ENCODE data around the gene TSEN2. TPM values are rescaled to one million over a fixed set of nuclear protein-coding genes. Genes with fewer than 3 reads are reported as not detected.

The TSEN2 gene
- total and polyA plus RNA-seq, 2 of the 13 experiments (the other 11 are each of a cell fraction or from before 2014, with no cell fraction given), result 11.0 to 17.3 TPM

DNA sequence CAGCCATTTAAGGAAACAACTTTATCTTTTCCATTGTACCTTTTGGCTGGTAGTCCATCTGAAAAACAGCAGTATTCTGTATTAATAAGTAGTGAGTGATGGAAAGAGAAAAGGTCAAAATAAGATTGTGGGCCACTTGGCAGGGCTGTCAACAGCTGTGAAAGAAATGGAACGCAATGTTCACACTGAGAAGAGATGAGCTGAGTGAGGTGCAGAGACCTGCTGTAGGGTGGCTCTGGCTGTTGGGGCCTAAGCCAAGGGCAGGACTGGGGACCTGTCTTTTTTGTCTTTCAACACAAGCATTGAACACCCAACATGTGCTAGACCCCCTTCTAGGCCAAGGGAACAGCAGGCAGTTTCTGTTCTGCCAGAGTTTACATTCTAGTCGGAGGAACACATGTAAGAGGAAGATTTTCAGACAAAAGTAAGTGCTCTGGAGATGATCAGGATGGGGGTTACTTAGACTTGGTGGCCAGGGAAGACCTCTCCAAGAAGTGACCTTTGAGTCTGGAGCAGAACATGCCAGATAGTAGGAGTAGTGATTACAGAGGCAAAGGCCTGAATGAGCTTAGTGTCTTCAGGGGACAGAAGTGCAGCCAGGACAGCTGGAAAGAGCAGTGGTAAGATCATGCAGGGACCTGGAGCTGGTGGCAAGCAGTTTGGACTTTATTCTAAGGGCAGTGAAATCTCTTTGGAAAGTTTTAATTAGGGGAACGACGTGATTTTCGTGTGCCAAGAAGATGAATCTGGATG is 29.6 kb downstream of the TSEN2 start:
- H3K9ac ChIP-seq (ENCODE audit: insufficient read depth, low read depth, low read length), result no peak overlapping the region
- H3K4me2 ChIP-seq (ENCODE audit: low read depth, low read length), result no peak overlapping the region
- ChIA-PET POLR2A (no interaction called here), CTCF (ENCODE audit: low intra/inter-chr PET ratio, low total read pairs) (no interaction called here)
- peaks cover 9% of the 10 kb centered on the region for H3K4me1 ChIP-seq (ENCODE audit: insufficient read depth, low read length)
- ATAC-seq, result no peak
- no peak for DNase-seq (ENCODE audit: low spot score)
- H3K9me3 ChIP-seq (ENCODE audit: low read length), result no peaks in the 10 kb centered on the region
- H3K27me3 ChIP-seq (ENCODE audit: control insufficient read depth in 1 of 2, insufficient read depth in 2 of 2, low read length in 2 of 2), result no peaks in the 10 kb centered on the region
- H3K36me3 ChIP-seq (replicated peaks in 1 of 2; ENCODE audit: control insufficient read depth in 1 of 2, insufficient read depth in 2 of 2, low read length in 2 of 2), result peaks cover 4 to 10% of the 10 kb centered on the region in 2 experiments; a peak in 2 of 5 replicates
- H3K27ac ChIP-seq (ENCODE audit: extremely low read length, insufficient read depth, low read length), result no peak overlapping the region
- no peak for FAIRE-seq
- no peak overlapping the region for H2AFZ ChIP-seq (ENCODE audit: low read length)
- intact Hi-C loops (cut with micrococcal nuclease; ENCODE audit: unreplicated experiment), result no loop called here
- no TSS peak for BruUV-seq (replicated peaks)
- no peak overlapping the region for H3K4me3 ChIP-seq (replicated peaks in 1 of 3; ENCODE audit: insufficient read depth in 1 of 3, low read depth in 2 of 3, low read length in 3 of 3)
- in situ Hi-C loops (cut with HindIII; ENCODE audit: extremely low pct_ligation_motif_present, low pct_unique_long_range_greater_than_20kb), result no loop called here
- WGBS (ENCODE audit: low lambda C conversion rate), result 95% methylated on average over 5 of the region's 5 CpGs
- TF ChIP-seq POLR2G (IDR thresholded peaks at IDR 0.05; ENCODE audit: low read depth, low read length) (no peak), ZNF737 (CRISPR knock-in tag; IDR thresholded peaks at IDR 0.05; ENCODE audit: borderline replicate concordance) (no peak), ARNT (IDR thresholded peaks at IDR 0.05) (no peak)
- no peaks in the 10 kb centered on the region for H4K20me1 ChIP-seq (ENCODE audit: insufficient read depth, low read length)
- no peaks in the 10 kb centered on the region for H3K79me2 ChIP-seq (ENCODE audit: insufficient read depth, low read length)

DNA sequence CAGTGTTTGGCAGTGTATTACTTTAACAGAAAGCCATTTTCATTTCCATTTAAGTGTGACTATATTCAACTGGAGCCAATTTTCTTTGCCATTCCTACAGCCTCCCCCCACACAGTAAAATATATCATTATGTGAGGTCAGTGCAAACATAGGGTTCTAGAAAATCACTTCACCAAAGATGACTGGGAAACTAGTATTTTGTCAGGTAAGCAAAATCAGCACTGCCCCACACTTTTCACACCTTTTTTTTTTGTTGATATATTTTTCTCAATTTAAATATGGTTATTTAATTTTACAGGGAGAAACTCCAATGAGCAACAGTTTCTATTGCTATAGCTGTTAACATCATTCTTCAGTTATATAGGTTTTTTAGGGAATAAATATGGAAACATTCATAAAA is 31.4 kb downstream of the TSEN2 start:
- Histone ChIP-seq H2AFZ (ENCODE audit: low read length) (no peak overlapping the region), H3K9ac (ENCODE audit: insufficient read depth, low read depth, low read length) (no peak overlapping the region), H3K27ac (ENCODE audit: extremely low read length, insufficient read depth, low read length) (no peak overlapping the region), H3K27me3 (ENCODE audit: control insufficient read depth in 1 of 2, insufficient read depth in 2 of 2, low read length in 2 of 2) (no peaks in the 10 kb centered on the region), H3K9me3 (ENCODE audit: low read length) (no peaks in the 10 kb centered on the region), H3K36me3 (replicated peaks in 1 of 2; ENCODE audit: control insufficient read depth in 1 of 2, insufficient read depth in 2 of 2, low read length in 2 of 2) (peaks cover 2 to 6% of the 10 kb centered on the region in 2 experiments; a peak in 2 of 5 replicates), H3K4me3 (replicated peaks in 1 of 3; ENCODE audit: insufficient read depth in 1 of 3, low read depth in 2 of 3, low read length in 3 of 3) (no peak overlapping the region), H3K79me2 (ENCODE audit: insufficient read depth, low read length) (no peaks in the 10 kb centered on the region), H3K4me1 (ENCODE audit: insufficient read depth, low read length) (peaks cover 9% of the 10 kb centered on the region), H3K4me2 (ENCODE audit: low read depth, low read length) (no peak overlapping the region), H4K20me1 (ENCODE audit: insufficient read depth, low read length) (no peaks in the 10 kb centered on the region)
- ATAC-seq (no peak), FAIRE-seq (no peak), DNase-seq (ENCODE audit: low spot score) (no peak)
- intact Hi-C loops (cut with micrococcal nuclease; ENCODE audit: unreplicated experiment), result no loop called here
- POLR2A ChIA-PET, result no interaction called here
- TF ChIP-seq MAFK (conservative IDR thresholded peaks at IDR 0.05 in 1 of 2, IDR thresholded peaks at IDR 0.05 in 1 of 2; ENCODE audit: low read length in 2 of 2), result peak; percentile 87
- no peak for TF ChIP-seq POLR2A (IDR thresholded peaks at IDR 0.05; ENCODE audit: insufficient read depth in 1 of 2, low read depth in 2 of 2, low read length in 2 of 2)
- peak; percentile 82 for TF ChIP-seq MAFF (IDR thresholded peaks at IDR 0.05; ENCODE audit: low read depth, low read length)
- in situ Hi-C loops (cut with HindIII; ENCODE audit: extremely low pct_ligation_motif_present, low pct_unique_long_range_greater_than_20kb), result no loop called here
- CTCF ChIA-PET (ENCODE audit: low intra/inter-chr PET ratio, low total read pairs), result no interaction called here
- no TSS peak for BruUV-seq (replicated peaks)
